Measurements from ENCODE around the gene CUZD1.
A peak's percentile ranks its signal among the peaks of the same experiment; 100 is the strongest.

Gene CUZD1

DNA sequence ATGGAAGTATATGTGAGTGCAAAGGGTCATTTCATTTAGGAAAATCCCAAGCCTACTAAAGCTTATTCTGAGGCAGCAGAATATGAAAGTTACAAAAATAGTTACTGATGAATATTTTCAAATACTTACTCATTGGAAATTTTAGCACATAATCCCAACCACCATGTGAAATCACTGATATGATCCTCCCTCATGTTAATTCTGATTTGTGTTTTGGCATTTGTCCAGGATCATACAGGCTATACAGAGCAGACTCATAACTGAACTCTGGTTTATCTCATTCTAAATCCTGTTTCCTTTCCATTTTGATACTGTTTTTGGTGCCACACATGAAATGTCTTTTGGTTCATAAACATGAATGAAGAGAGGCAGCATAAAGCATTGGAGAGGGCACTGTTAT, 37.1 kb upstream of the CUZD1 start:
- H3K79me2 ChIP-seq (ENCODE audit: insufficient read depth, low read length): peaks cover 11% of the 10 kb centered on the region
- H3K4me3 ChIP-seq (ENCODE audit: low read depth, low read length, poor library complexity, severe bottlenecking): no peak overlapping the region
- H3K9me3 ChIP-seq (ENCODE audit: low read length): no peaks in the 10 kb centered on the region
- H3K36me3 ChIP-seq (ENCODE audit: insufficient read depth, low read length): peaks cover 2% of the 10 kb centered on the region; the same call in 1 of the 2 replicates
- H3K9me2 ChIP-seq (ENCODE audit: low read depth, low read length): no peaks in the 10 kb centered on the region
- H3K4me2 ChIP-seq (ENCODE audit: low read length): no peak overlapping the region
- no peak overlapping the region for H3K27ac ChIP-seq (ENCODE audit: low read depth, low read length, poor library complexity, severe bottlenecking)
- H4K20me1 ChIP-seq (ENCODE audit: insufficient read depth, low read length): no peaks in the 10 kb centered on the region
- no peaks in the 10 kb centered on the region for H3F3A ChIP-seq (ENCODE audit: insufficient read depth, low read length)
- no peaks in the 10 kb centered on the region for H3K27me3 ChIP-seq (ENCODE audit: insufficient read depth, low read length)
- H3K4me1 ChIP-seq (ENCODE audit: insufficient read depth, low read length, severe bottlenecking): peaks cover 15% of the 10 kb centered on the region
- no peak overlapping the region for H3K9ac ChIP-seq (ENCODE audit: low read length)
- H2AFZ ChIP-seq (ENCODE audit: low read length): no peak overlapping the region
- TF ChIP-seq, protein P1, sequence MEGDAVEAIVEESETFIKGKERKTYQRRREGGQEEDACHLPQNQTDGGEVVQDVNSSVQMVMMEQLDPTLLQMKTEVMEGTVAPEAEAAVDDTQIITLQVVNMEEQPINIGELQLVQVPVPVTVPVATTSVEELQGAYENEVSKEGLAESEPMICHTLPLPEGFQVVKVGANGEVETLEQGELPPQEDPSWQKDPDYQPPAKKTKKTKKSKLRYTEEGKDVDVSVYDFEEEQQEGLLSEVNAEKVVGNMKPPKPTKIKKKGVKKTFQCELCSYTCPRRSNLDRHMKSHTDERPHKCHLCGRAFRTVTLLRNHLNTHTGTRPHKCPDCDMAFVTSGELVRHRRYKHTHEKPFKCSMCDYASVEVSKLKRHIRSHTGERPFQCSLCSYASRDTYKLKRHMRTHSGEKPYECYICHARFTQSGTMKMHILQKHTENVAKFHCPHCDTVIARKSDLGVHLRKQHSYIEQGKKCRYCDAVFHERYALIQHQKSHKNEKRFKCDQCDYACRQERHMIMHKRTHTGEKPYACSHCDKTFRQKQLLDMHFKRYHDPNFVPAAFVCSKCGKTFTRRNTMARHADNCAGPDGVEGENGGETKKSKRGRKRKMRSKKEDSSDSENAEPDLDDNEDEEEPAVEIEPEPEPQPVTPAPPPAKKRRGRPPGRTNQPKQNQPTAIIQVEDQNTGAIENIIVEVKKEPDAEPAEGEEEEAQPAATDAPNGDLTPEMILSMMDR (IDR thresholded peaks at IDR 0.05; ENCODE audit: low read length): no peak
- no peak for TF ChIP-seq EZH2 (IDR thresholded peaks at IDR 0.05; ENCODE audit: borderline replicate concordance, low read length)

DNA sequence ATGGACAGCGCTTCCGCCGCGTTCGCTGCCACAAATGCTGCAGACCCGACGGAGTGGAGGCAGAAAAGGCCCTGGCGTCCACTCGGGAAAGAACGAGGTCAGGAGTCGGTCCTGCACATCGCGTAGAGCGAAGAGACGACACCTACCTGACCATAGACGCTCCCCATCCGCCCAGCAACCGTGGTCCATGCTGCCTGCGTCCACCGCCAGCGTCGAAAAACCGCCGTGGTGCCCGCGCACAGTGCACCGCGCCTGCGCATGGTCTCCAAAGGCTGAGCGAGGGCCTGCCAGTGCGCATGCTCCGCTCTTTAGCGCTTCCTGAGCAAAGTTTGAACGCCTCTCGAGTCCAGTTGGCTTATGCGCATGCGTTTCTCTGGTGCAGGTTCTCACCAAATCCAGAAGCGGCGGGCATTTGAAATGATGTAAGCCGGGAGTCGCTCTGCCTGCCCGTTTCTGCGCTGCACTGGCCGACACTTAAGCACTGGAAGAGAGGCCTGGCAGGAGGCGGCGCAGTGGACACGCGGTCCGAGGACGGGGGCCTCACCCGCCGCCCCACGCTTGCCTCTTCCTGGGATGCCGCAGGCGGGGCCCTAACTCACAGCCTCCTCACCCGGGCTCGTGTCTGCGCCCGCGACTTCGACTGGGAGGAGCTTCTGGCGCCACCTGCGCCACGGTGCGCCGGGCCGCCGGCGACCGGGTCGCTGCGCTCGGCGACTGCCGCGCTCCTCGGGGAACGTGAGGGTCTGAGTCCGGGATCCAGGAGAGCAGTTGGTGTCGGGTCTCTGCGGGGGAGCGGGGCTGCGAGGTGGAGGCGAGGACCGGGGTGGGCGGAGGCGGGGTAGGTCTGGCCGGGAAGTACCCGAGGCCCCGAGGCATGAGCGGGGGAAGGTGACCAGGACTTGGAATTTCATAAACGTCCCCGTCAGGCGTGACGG, 33.9 kb upstream of the CUZD1 start, which contains the start of gene FAM24B:
Gene FAM24B (minus strand): TSS at position 243 of the 935 bp plus-strand sequence. CDS start 29,066 bp downstream, outside the sequence.
- H3K79me2 ChIP-seq (ENCODE audit: insufficient read depth, low read length): peaks cover 34% of the 10 kb centered on the region
- H3K36me3 ChIP-seq (ENCODE audit: insufficient read depth, low read length): peaks cover 26% of the 10 kb centered on the region
- peaks cover 19% of the 10 kb centered on the region for H3K4me1 ChIP-seq (ENCODE audit: insufficient read depth, low read length, severe bottlenecking)
- no peaks in the 10 kb centered on the region for H3K27me3 ChIP-seq (ENCODE audit: insufficient read depth, low read length)
- H3K9me2 ChIP-seq (ENCODE audit: low read depth, low read length): no peaks in the 10 kb centered on the region
- H3F3A ChIP-seq (ENCODE audit: insufficient read depth, low read length): no peaks in the 10 kb centered on the region
- TF ChIP-seq, protein P1 (IDR thresholded peaks at IDR 0.05; ENCODE audit: low read length): no peak
- TF ChIP-seq EZH2 (IDR thresholded peaks at IDR 0.05; ENCODE audit: borderline replicate concordance, low read length): no peak
- no peak within 1 kb of the TSS for H2AFZ ChIP-seq (ENCODE audit: low read length)
- peak within 1 kb of the TSS; percentile 83 for H3K4me3 ChIP-seq (ENCODE audit: low read depth, low read length, poor library complexity, severe bottlenecking)
- H3K4me2 ChIP-seq (ENCODE audit: low read length): peak within 1 kb of the TSS; percentile 77
- no peaks in the 10 kb centered on the region for H4K20me1 ChIP-seq (ENCODE audit: insufficient read depth, low read length)
- H3K9ac ChIP-seq (ENCODE audit: low read length): peak within 1 kb of the TSS; percentile 74
- H3K27ac ChIP-seq (ENCODE audit: low read depth, low read length, poor library complexity, severe bottlenecking): no peak within 1 kb of the TSS
- H3K9me3 ChIP-seq (ENCODE audit: low read length): no peaks in the 10 kb centered on the region

DNA sequence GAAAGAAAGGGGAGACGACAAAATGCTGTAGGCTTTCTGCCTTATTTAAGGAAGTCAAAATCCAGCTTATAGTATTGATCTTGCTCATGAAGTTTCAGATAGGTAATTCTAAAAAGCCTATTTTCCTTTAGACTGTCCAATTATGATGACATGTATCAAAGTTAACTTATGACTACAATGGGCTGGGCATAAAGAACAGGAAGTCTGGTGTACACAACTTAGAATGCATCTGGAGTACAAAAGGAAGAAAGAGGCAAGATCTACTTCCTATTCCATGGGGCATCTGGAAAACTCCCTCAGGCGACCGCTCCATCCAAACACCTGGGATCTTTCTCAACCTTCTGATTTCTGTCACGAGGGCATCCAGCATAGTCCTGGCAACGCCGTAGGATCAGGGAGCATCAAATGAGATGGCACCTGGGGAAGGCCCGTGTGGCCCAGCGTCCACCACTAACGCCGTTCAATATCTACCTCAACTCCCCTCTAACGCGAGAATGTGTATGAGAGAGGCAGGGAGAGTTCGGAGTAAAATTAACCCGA, 33.2 kb upstream of the CUZD1 start:
- Histone ChIP-seq H3K9ac (ENCODE audit: low read length) (peak overlapping the region; percentile 74), H3F3A (ENCODE audit: insufficient read depth, low read length) (no peaks in the 10 kb centered on the region), H3K4me1 (ENCODE audit: insufficient read depth, low read length, severe bottlenecking) (peaks cover 19% of the 10 kb centered on the region), H3K9me2 (ENCODE audit: low read depth, low read length) (no peaks in the 10 kb centered on the region), H3K27ac (ENCODE audit: low read depth, low read length, poor library complexity, severe bottlenecking) (no peak overlapping the region), H3K27me3 (ENCODE audit: insufficient read depth, low read length) (no peaks in the 10 kb centered on the region), H3K9me3 (ENCODE audit: low read length) (no peaks in the 10 kb centered on the region), H3K4me3 (ENCODE audit: low read depth, low read length, poor library complexity, severe bottlenecking) (peak overlapping the region; percentile 83), H4K20me1 (ENCODE audit: insufficient read depth, low read length) (no peaks in the 10 kb centered on the region), H3K4me2 (ENCODE audit: low read length) (peak overlapping the region; percentile 77), H3K79me2 (ENCODE audit: insufficient read depth, low read length) (peaks cover 38% of the 10 kb centered on the region), H3K36me3 (ENCODE audit: insufficient read depth, low read length) (peaks cover 26% of the 10 kb centered on the region), H2AFZ (ENCODE audit: low read length) (no peak overlapping the region)
- TF ChIP-seq EZH2 (IDR thresholded peaks at IDR 0.05; ENCODE audit: borderline replicate concordance, low read length): no peak
- TF ChIP-seq, protein P1 (IDR thresholded peaks at IDR 0.05; ENCODE audit: low read length): no peak
